ENCODE measurements around the gene ZDHHC11B. TPM values are rescaled to one million over a fixed set of nuclear protein-coding genes. Genes with fewer than 3 reads are reported as not detected.
"Not testable (repeated sequence)": the region's sequence is repeated elsewhere in the genome, so short reads cannot be mapped to it uniquely, and the experiment has no call there.

Gene ZDHHC11B
- total and polyA plus RNA-seq, 2 donors (not counting 1 experiment from before 2014, with no cell fraction given) = 0.52 TPM; not detected in 1

DNA sequence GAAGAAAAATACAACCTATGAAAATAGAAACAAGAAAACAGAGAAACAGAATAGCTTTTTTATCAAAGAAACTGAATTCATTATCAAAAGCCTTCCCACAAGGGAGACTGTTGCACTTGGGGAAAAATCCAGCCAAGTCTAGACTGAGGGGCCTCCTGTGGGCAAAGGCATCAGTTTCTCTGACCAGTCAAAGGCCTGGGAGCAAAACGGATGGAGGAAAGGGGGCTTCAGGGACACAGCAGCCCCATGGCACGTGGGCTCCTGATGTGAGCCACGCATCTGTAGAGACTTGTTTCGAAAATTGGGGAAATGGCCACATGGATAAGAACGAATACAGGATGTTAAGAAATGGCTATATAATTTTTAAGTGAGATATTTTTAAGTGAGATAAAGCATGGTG is 21.1 kb downstream of the ZDHHC11B start:
- Mint-ChIP-seq H3K4me1 (no peaks in the 10 kb centered on the region), H3K4me3 (no peak overlapping the region), H3K27ac (no peak overlapping the region), H3K27me3 (peaks cover 8% of the 10 kb centered on the region), H3K9me3 (ENCODE audit: insufficient read depth) (no peaks in the 10 kb centered on the region)
- Histone ChIP-seq H4K20me1 (ENCODE audit: control insufficient read depth, insufficient read depth, low read length, poor library complexity, severe bottlenecking) (no peaks in the 10 kb centered on the region), H3K9ac (ENCODE audit: low read length) (no peak overlapping the region), H3K36me3 (replicated peaks in 1 of 2; ENCODE audit: control extremely low read depth in 1 of 2, control insufficient read depth in 1 of 2, extremely low read depth in 1 of 2, insufficient read depth in 2 of 2, low read length in 1 of 2) (no peaks in the 10 kb centered on the region), H3K27ac (ENCODE audit: low read length in 2 of 2) (no peak overlapping the region), H3K9me3 (ENCODE audit: control extremely low read depth in 1 of 3, control insufficient read depth in 2 of 3, insufficient read depth in 1 of 3, low read length in 2 of 3) (peaks cover 0 to 5% (median 0%) of the 10 kb centered on the region in 3 donors), H3K4me3 (ENCODE audit: control extremely low read depth in 1 of 5, extremely low read depth in 1 of 5, insufficient read depth in 1 of 5, low read depth in 2 of 5, low read length in 4 of 5) (no peak overlapping the region), H2AFZ (ENCODE audit: insufficient read depth, low read depth, low read length, poor library complexity, severe bottlenecking) (no peak overlapping the region), H3K4me1 (ENCODE audit: control insufficient read depth in 2 of 2, insufficient read depth in 2 of 2, low read length in 2 of 2) (no peaks in the 10 kb centered on the region), H3K79me2 (ENCODE audit: control insufficient read depth, insufficient read depth, low read length) (no peaks in the 10 kb centered on the region), H3K4me2 (replicated peaks; ENCODE audit: low read depth, low read length, poor library complexity, severe bottlenecking) (no peak overlapping the region), H3K27me3 (replicated peaks in 1 of 4; ENCODE audit: control extremely low read depth in 1 of 4, control insufficient read depth in 3 of 4, insufficient read depth in 4 of 4, low read length in 3 of 4) (no peaks in the 10 kb centered on the region)
- CTCF ChIA-PET = no interaction called here
- DNase-seq = no peak
- POLR2A ChIA-PET = no interaction called here
- no peak for ATAC-seq (ENCODE audit: low read depth)
- TF ChIP-seq EZH2 (IDR thresholded peaks at IDR 0.05; ENCODE audit: borderline replicate concordance, insufficient read depth, low read depth, low read length, poor library complexity, severe bottlenecking) = no peak
- TF ChIP-seq, protein P1, sequence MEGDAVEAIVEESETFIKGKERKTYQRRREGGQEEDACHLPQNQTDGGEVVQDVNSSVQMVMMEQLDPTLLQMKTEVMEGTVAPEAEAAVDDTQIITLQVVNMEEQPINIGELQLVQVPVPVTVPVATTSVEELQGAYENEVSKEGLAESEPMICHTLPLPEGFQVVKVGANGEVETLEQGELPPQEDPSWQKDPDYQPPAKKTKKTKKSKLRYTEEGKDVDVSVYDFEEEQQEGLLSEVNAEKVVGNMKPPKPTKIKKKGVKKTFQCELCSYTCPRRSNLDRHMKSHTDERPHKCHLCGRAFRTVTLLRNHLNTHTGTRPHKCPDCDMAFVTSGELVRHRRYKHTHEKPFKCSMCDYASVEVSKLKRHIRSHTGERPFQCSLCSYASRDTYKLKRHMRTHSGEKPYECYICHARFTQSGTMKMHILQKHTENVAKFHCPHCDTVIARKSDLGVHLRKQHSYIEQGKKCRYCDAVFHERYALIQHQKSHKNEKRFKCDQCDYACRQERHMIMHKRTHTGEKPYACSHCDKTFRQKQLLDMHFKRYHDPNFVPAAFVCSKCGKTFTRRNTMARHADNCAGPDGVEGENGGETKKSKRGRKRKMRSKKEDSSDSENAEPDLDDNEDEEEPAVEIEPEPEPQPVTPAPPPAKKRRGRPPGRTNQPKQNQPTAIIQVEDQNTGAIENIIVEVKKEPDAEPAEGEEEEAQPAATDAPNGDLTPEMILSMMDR (IDR thresholded peaks at IDR 0.05) = no peak
- intact Hi-C loops (cut with micrococcal nuclease) = loop anchor here (5.0 kb wide), 1 partner anchor 79 kb away; no protein-coding TSS in a partner anchor
- WGBS (ENCODE audit: insufficient coverage) = 77% methylated on average over 5 of the region's 5 CpGs

DNA sequence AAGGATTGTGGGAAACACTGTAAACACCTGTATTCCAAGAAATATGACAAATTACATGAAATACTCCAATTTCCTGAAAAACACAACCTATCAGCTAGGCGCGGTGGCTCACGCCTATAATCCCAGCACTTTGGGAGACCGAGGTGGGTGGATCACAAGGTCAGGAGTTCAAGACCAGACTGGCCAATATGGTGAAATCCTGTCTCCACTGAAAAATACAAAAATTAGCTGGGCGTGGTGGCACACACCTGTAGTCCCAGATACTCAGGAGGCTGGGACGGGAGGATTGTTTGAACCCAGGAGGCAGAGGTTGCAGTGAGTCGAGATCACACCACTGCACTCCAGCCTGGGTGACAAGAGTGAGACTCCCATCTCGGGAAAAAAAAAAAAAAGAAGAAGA is 21.5 kb downstream of the ZDHHC11B start:
- DNase-seq; H2AFZ ChIP-seq (ENCODE audit: insufficient read depth, low read depth, low read length, poor library complexity, severe bottlenecking); H3K9me3 ChIP-seq (ENCODE audit: control extremely low read depth in 1 of 3, control insufficient read depth in 2 of 3, insufficient read depth in 1 of 3, low read length in 2 of 3); H3K9me3 Mint-ChIP-seq (ENCODE audit: insufficient read depth); H3K4me2 ChIP-seq (replicated peaks; ENCODE audit: low read depth, low read length, poor library complexity, severe bottlenecking); CTCF ChIA-PET; H3K27ac ChIP-seq (ENCODE audit: low read length in 2 of 2); H3K4me1 ChIP-seq (ENCODE audit: control insufficient read depth in 2 of 2, insufficient read depth in 2 of 2, low read length in 2 of 2); H3K4me3 ChIP-seq (ENCODE audit: control extremely low read depth in 1 of 5, extremely low read depth in 1 of 5, insufficient read depth in 1 of 5, low read depth in 2 of 5, low read length in 4 of 5); H3K79me2 ChIP-seq (ENCODE audit: control insufficient read depth, insufficient read depth, low read length); POLR2A ChIA-PET; H3K4me3 Mint-ChIP-seq; ATAC-seq (ENCODE audit: low read depth); H3K9ac ChIP-seq (ENCODE audit: low read length); H3K27me3 Mint-ChIP-seq; H4K20me1 ChIP-seq (ENCODE audit: control insufficient read depth, insufficient read depth, low read length, poor library complexity, severe bottlenecking); H3K27ac Mint-ChIP-seq; H3K27me3 ChIP-seq (replicated peaks in 1 of 4; ENCODE audit: control extremely low read depth in 1 of 4, control insufficient read depth in 3 of 4, insufficient read depth in 4 of 4, low read length in 3 of 4); H3K36me3 ChIP-seq (replicated peaks in 1 of 2; ENCODE audit: control extremely low read depth in 1 of 2, control insufficient read depth in 1 of 2, extremely low read depth in 1 of 2, insufficient read depth in 2 of 2, low read length in 1 of 2); H3K4me1 Mint-ChIP-seq: not testable (repeated sequence)
- intact Hi-C loops (cut with micrococcal nuclease) = loop anchor here (5.0 kb wide), 1 partner anchor 79 kb away; no protein-coding TSS in a partner anchor
- 87% methylated on average over 3 of the region's 8 CpGs for WGBS (ENCODE audit: insufficient coverage)
